Sigmoid colon (tissue), 7 donors: ENCODE results near the gene EVA1C. TPM values are rescaled to one million over a fixed set of nuclear protein-coding genes. Genes with fewer than 3 reads are reported as not detected.

ENCODE experiments used
- DNase-seq: peaks from one replicate; pipeline ENCODE4 v3.0.0-alpha.2; 2019
- H3K27ac ChIP-seq, 4 donors: fragments of 200-600 bp; sonication (generic); one replicate each; pipeline ENCODE4 v1.5.1; 2016 to 2019; ENCODE audit warnings: mild to moderate bottlenecking in 1 of 4
- H3K27me3 ChIP-seq, 3 donors: fragments of 200-600 bp; sonication (generic); one replicate each; pipeline ENCODE4 v1.5.1; 2019; ENCODE audit warnings: mild to moderate bottlenecking in 1 of 3
- H3K36me3 ChIP-seq, 4 donors: fragments of 200-600 bp; sonication (generic); one replicate each; pipeline ENCODE4 v1.5.1; 2016 to 2019
- H3K4me1 ChIP-seq, 4 donors: fragments of 200-600 bp; sonication (generic); one replicate each; pipeline ENCODE4 v1.5.1; 2017 to 2019
- H3K4me3 ChIP-seq, 4 donors: fragments of 200-600 bp; sonication (generic); one replicate each; pipeline ENCODE4 v1.5.1; 2017 to 2019; ENCODE audit warnings: mild to moderate bottlenecking in 2 of 4, moderate library complexity in 1 of 4
- H3K9me3 ChIP-seq, 4 donors: fragments of 200-600 bp in 3 of 4; sonication (generic) in 3 of 4; one replicate each; pipeline versions ENCODE4 v1.5.1 to v1.6.1; 2013 to 2019
- CTCF ChIP-seq, 4 experiments: fragments of 450-650 bp in 3 of 4; fragments of 200-600 bp in 1 of 4; IDR thresholded peaks; one replicate each; pipeline ENCODE4 v1.5.1; 2016 to 2019; ENCODE audit warnings: antibody characterized with exemption in 4 of 4, mild to moderate bottlenecking in 3 of 4, moderate library complexity in 2 of 4
- EP300 ChIP-seq, 4 donors: sonication (generic); formaldehyde crosslinking; IDR thresholded peaks; one replicate each; pipeline ENCODE4 v1.6.1; 2017; ENCODE audit warnings: antibody characterized with exemption in 4 of 4
- POLR2A ChIP-seq, 2 donors: fragments of 450-650 bp; IDR thresholded peaks; one replicate each; pipeline ENCODE4 v1.6.1; 2016; ENCODE audit warnings: antibody characterized with exemption in 2 of 2, mild to moderate bottlenecking in 2 of 2, moderate library complexity in 2 of 2
- POLR2AphosphoS5 ChIP-seq, 4 donors: sonication (generic); formaldehyde crosslinking; IDR thresholded peaks; one replicate each; pipeline ENCODE4 v1.6.1; 2017; ENCODE audit warnings: antibody characterized with exemption in 4 of 4
- whole genome bisulfite sequencing, 2 donors: extraction: QIAGEN DNeasy Blood & Tissue Kit; methylation state at CpG; one replicate each; pipeline ENCODE4 v1.1.7; 2013; 5-methylcytosine and 5-hydroxymethylcytosine counted together
- intact Hi-C: fragments of 100-400 bp; cut with DNase I; formaldehyde crosslinking; loops from one replicate; pipeline ENCODE4 v1.15.1; 2023
- polyA plus RNA-seq, 3 donors: library from polyadenylated mRNA; stranded (reverse); fragments of 200-250 nt; gene quantifications; one replicate each; pipeline ENCODE4 v1.2.3, GENCODE V29; 2013
- total RNA-seq, 4 donors: library from RNA; depleted of rRNA; stranded (reverse); fragments of >200 nt; gene quantifications; one replicate each; pipeline ENCODE4 v1.1.0, GENCODE V29; 2016
- donor health status: healthy with polysubstance abuse.
- donor health status: Bipolar disorder and iron deficiency.
- donor health status: healthy.

The EVA1C gene
- total and polyA plus RNA-seq, 7 donors, result 3.5 to 53.8 (median 32.1) TPM

GRCh38 chr21:32381571-32381970 is 30.9 kb upstream of the EVA1C start:
- 83 to 91% methylated on average over 6 of the region's 6 CpGs for WGBS, 2 donors
- H3K36me3 ChIP-seq, result peaks cover 15 to 71% (median 23%) of the 10 kb centered on the region in 4 donors
- no peak overlapping the region for H3K4me3 ChIP-seq
- peak overlapping the region in 3 of 4 donors; percentile 62 to 84 (median 64) for H3K27ac ChIP-seq
- H3K9me3 ChIP-seq, result no peaks in the 10 kb centered on the region
- no peaks in the 10 kb centered on the region for H3K27me3 ChIP-seq
- intact Hi-C loops, result no loop called here
- DNase-seq, result no peak
- no peak for TF ChIP-seq CTCF (IDR thresholded peaks at IDR 0.05)
- H3K4me1 ChIP-seq, result peaks cover 0 to 17% (median 9%) of the 10 kb centered on the region in 4 donors

GRCh38 chr21:32382108-32382644 is 30.3 kb upstream of the EVA1C start:
- WGBS, 2 donors, result 49 to 83% methylated on average over 10 of the region's 10 CpGs
- TF ChIP-seq CTCF (IDR thresholded peaks at IDR 0.05), result no peak
- no peak for TF ChIP-seq EP300 (IDR thresholded peaks at IDR 0.05)
- no peak for TF ChIP-seq POLR2A (IDR thresholded peaks at IDR 0.05)
- no peak for TF ChIP-seq POLR2AphosphoS5 (IDR thresholded peaks at IDR 0.05)
- Histone ChIP-seq H3K4me1 (peaks cover 0 to 17% (median 9%) of the 10 kb centered on the region in 4 donors), H3K9me3 (no peaks in the 10 kb centered on the region), H3K4me3 (no peak overlapping the region), H3K36me3 (peaks cover 15 to 70% (median 23%) of the 10 kb centered on the region in 4 donors), H3K27me3 (no peaks in the 10 kb centered on the region), H3K27ac (peak overlapping the region; percentile 27 to 84 (median 63))
- DNase-seq, result no peak
- intact Hi-C loops, result no loop called here

GRCh38 chr21:32383812-32384211 is 28.7 kb upstream of the EVA1C start:
- H3K4me1 ChIP-seq, result peaks cover 0 to 21% (median 9%) of the 10 kb centered on the region in 4 donors
- no peak overlapping the region for H3K4me3 ChIP-seq
- H3K36me3 ChIP-seq, result peaks cover 15 to 60% (median 19%) of the 10 kb centered on the region in 4 donors
- TF ChIP-seq EP300 (IDR thresholded peaks at IDR 0.05), result no peak
- TF ChIP-seq POLR2AphosphoS5 (IDR thresholded peaks at IDR 0.05), result no peak
- no peak for TF ChIP-seq POLR2A (IDR thresholded peaks at IDR 0.05)
- no peak for TF ChIP-seq CTCF (IDR thresholded peaks at IDR 0.05)
- no peak for DNase-seq
- WGBS, 2 donors, result 95 to 97% methylated on average over 6 of the region's 6 CpGs
- H3K27me3 ChIP-seq, result no peaks in the 10 kb centered on the region
- intact Hi-C loops, result no loop called here
- H3K9me3 ChIP-seq, result no peaks in the 10 kb centered on the region
- no peak overlapping the region for H3K27ac ChIP-seq

- H3K36me3 ChIP-seq, result peaks cover 12 to 39% (median 16%) of the 10 kb centered on the region in 4 donors
- H3K27ac ChIP-seq, result peak overlapping the region in 1 of 4 donors; percentile 46
- WGBS, 2 donors, result 77 to 83% methylated on average over 6 of the region's 6 CpGs
- no peak for TF ChIP-seq EP300 (IDR thresholded peaks at IDR 0.05)
- TF ChIP-seq POLR2A (IDR thresholded peaks at IDR 0.05), result no peak
- no peak for TF ChIP-seq POLR2AphosphoS5 (IDR thresholded peaks at IDR 0.05)
- TF ChIP-seq CTCF (IDR thresholded peaks at IDR 0.05), result no peak
- peaks cover 0 to 31% (median 11%) of the 10 kb centered on the region in 4 donors for H3K4me1 ChIP-seq
- no peak for DNase-seq
- H3K9me3 ChIP-seq, result no peaks in the 10 kb centered on the region
- no peak overlapping the region for H3K4me3 ChIP-seq
- H3K27me3 ChIP-seq, result no peaks in the 10 kb centered on the region
- intact Hi-C loops, result no loop called here
Measured at GRCh38 chr21:32386195-32386870, 26.2 kb upstream of the EVA1C start.
